CD8-positive, alpha-beta memory T cell (primary cell): ENCODE measurements around the gene CYFIP2. TPM values are rescaled to one million over a fixed set of nuclear protein-coding genes. Genes with fewer than 3 reads are reported as not detected.

ENCODE experiments used
- CTCF ChIA-PET: fragments of 350-600 bp; sonication (Branson Sonifier 250); formaldehyde crosslinking; loops from one replicate; lab custom pipeline; 2021; ENCODE audit warnings: antibody characterized with exemption; lab: Charles Lee
- POLR2A ChIA-PET: fragments of 350-600 bp; sonication (Branson Sonifier 250); formaldehyde crosslinking; loops from one replicate; lab custom pipeline; 2021; ENCODE audit warnings: antibody characterized with exemption; lab: Charles Lee
- DNase-seq, 5 donors: peaks; one replicate each; pipeline versions ENCODE4 v3.0.0 to v3.0.0-alpha.2; 2020 to 2022; ENCODE audit warnings: mixed read lengths in 1 of 5
- H3K27ac ChIP-seq: one replicate; pipeline ENCODE4 v1.7.0; 2013; ENCODE audit warnings: low read depth, mild to moderate bottlenecking, low read length, moderate library complexity
- H3K27me3 ChIP-seq: 2 replicates; pipeline ENCODE4 v1.7.0; 2013; ENCODE audit warnings: low read length, mild to moderate bottlenecking; ENCODE audit not compliant: insufficient read depth, poor library complexity, severe bottlenecking
- H3K36me3 ChIP-seq: 2 replicates; pipeline ENCODE4 v1.7.0; 2013; ENCODE audit warnings: mild to moderate bottlenecking, low read length, moderate library complexity; ENCODE audit not compliant: insufficient read depth
- H3K4me1 ChIP-seq: 2 replicates; pipeline ENCODE4 v1.7.0; 2013; ENCODE audit warnings: mild to moderate bottlenecking, low read length, moderate library complexity; ENCODE audit not compliant: insufficient read depth
- H3K4me3 ChIP-seq: 2 replicates; pipeline ENCODE4 v1.7.0; 2013; ENCODE audit warnings: mild to moderate bottlenecking, low read length
- H3K9me3 ChIP-seq: 2 replicates; pipeline ENCODE4 v1.7.0; 2013; ENCODE audit warnings: mild to moderate bottlenecking, low read length
- H3K27ac Mint-ChIP-seq, 8 donors: one replicate each; pipeline ENCODE4 v1.8.0; 2020 to 2021; ENCODE audit warnings: mixed read lengths in 8 of 8, mild to moderate bottlenecking in 6 of 8, inconsistent platforms in 3 of 8, moderate library complexity in 3 of 8
- H3K27me3 Mint-ChIP-seq, 2 donors: one replicate each; pipeline ENCODE4 v1.8.0; 2020 to 2021; ENCODE audit warnings: mixed read lengths in 2 of 2, mild to moderate bottlenecking in 1 of 2, moderate library complexity in 1 of 2
- H3K36me3 Mint-ChIP-seq, 3 donors: one replicate each; pipeline ENCODE4 v1.8.0; 2020 to 2021; ENCODE audit warnings: mixed read lengths in 3 of 3, inconsistent platforms in 1 of 3, mild to moderate bottlenecking in 1 of 3
- H3K4me1 Mint-ChIP-seq, 3 donors: one replicate each; pipeline ENCODE4 v1.8.0; 2020 to 2021; ENCODE audit warnings: mixed read lengths in 3 of 3, inconsistent platforms in 1 of 3, mild to moderate bottlenecking in 1 of 3
- H3K4me3 Mint-ChIP-seq, 7 donors: one replicate each; pipeline ENCODE4 v1.8.0; 2020 to 2021; ENCODE audit warnings: mixed read lengths in 7 of 7, mild to moderate bottlenecking in 6 of 7, moderate library complexity in 4 of 7, inconsistent platforms in 2 of 7
- H3K9me3 Mint-ChIP-seq, 5 donors: one replicate each; pipeline ENCODE4 v1.8.0; 2020 to 2022; ENCODE audit warnings: mixed read lengths in 5 of 5, mild to moderate bottlenecking in 3 of 5, moderate library complexity in 2 of 5, inconsistent platforms in 1 of 5
- polyA plus RNA-seq: library from polyadenylated mRNA; unstranded; fragments of 300-500 nt; fragmentation: Illumina TruSeq; gene quantifications from one replicate; pipeline ENCODE4 v1.2.3, GENCODE V29; 2021
- total RNA-seq, 2 experiments: library from RNA; stranded (reverse); gene quantifications; one replicate each; pipeline ENCODE4 v1.2.3, GENCODE V29; 2021

CYFIP2 gene
- total and polyA plus RNA-seq, 3 experiments from 2014 or later = 239 to 534 (median 259) TPM

DNA sequence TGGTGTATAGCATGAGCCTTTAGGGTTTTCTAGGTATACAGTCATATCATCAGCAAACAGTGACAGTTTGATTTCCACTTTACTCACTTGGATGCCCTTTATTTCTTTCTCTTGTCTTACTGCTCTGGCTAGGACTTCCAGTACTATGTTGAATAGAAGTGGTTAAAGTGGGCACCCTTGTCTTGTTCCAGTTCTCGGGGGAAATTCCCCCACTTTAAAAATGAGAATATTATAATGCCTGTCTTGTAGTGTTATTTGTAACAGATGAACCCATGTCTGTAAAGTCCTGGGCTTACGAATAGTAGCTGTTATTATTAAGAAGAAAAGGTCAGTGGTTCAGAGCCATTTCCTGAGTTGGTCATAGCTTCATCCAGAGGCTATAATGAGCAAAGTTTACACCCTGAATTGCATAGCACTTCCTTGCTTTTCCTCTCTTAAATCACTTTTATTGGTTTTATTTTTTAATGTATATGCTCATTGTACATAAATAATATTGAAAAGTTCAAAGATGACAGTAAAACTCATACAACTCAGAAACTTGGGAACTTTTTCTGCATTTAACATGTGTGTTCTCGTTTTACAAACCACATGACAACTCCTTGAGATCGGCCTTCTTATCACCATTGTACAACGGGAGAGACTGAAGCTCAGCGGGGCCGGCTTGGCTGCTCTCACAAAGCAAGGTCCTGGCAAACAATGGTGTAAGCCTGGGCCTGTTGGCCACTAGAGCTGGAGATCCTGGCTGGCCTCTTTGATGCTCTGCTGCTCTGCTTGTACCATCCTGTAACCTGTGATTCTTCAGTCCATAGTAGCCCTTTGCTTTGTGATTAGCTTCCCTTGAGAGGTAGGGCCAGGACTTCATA, 85.2 kb downstream of the CYFIP2 start:
- no peak for DNase-seq

DNA sequence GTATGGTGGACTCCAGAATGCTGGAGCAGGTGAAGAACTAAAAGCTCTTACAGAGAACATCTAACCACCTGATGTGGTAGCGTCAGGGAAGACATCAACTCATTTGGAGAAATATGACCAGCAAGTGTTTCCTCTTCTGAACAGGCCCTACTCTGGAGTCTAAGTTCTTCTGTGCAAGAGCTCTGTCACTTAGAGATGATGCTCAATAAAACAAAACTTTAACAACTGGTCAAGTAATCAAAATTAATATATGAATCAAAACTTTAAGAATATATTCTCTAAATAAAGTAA, 85.8 kb downstream of the CYFIP2 start:
- no peak overlapping the region for H3K4me3 Mint-ChIP-seq
- H3K27me3 Mint-ChIP-seq = no peaks in the 10 kb centered on the region
- Histone ChIP-seq H3K27me3 (no peaks in the 10 kb centered on the region), H3K27ac (no peak overlapping the region), H3K36me3 (peaks cover 27% of the 10 kb centered on the region), H3K4me3 (no peak overlapping the region), H3K4me1 (no peaks in the 10 kb centered on the region), H3K9me3 (no peaks in the 10 kb centered on the region)
- peak overlapping the region; percentile 62 to 94 (median 81) for H3K27ac Mint-ChIP-seq
- H3K9me3 Mint-ChIP-seq = no peaks in the 10 kb centered on the region
- H3K36me3 Mint-ChIP-seq = peaks cover under 1 to 92% (median 26%) of the 10 kb centered on the region in 3 donors
- ChIA-PET POLR2A (no interaction called here), CTCF (interaction anchor here (1.4 to 1.5 kb wide), 3 partner anchors 8 to 23 kb away, joined by 3 to 6 read pairs (median 5); no protein-coding TSS in a partner anchor)
- no peak for DNase-seq
- H3K4me1 Mint-ChIP-seq = peaks cover 33 to 51% (median 51%) of the 10 kb centered on the region in 3 donors

More for the DNA sequence above, 85.2 kb downstream of the CYFIP2 start:
- Histone ChIP-seq H3K27me3 (no peaks in the 10 kb centered on the region), H3K9me3 (no peaks in the 10 kb centered on the region), H3K4me1 (no peaks in the 10 kb centered on the region), H3K4me3 (no peak overlapping the region), H3K27ac (no peak overlapping the region), H3K36me3 (peaks cover 33% of the 10 kb centered on the region)
- ChIA-PET POLR2A (no interaction called here), CTCF (interaction anchor here (0.9 to 1.5 kb wide), 4 partner anchors 8 to 22 kb away, joined by 3 to 6 read pairs (median 4); no protein-coding TSS in a partner anchor)
- peak overlapping the region in 2 of 7 donors; percentile 12 to 32 for H3K4me3 Mint-ChIP-seq
- peak overlapping the region; percentile 62 to 94 (median 81) for H3K27ac Mint-ChIP-seq
- no peaks in the 10 kb centered on the region for H3K27me3 Mint-ChIP-seq
- peaks cover 35 to 57% (median 54%) of the 10 kb centered on the region in 3 donors for H3K4me1 Mint-ChIP-seq
- H3K36me3 Mint-ChIP-seq = peaks cover 0 to 92% (median 29%) of the 10 kb centered on the region in 3 donors
- no peaks in the 10 kb centered on the region for H3K9me3 Mint-ChIP-seq

DNA sequence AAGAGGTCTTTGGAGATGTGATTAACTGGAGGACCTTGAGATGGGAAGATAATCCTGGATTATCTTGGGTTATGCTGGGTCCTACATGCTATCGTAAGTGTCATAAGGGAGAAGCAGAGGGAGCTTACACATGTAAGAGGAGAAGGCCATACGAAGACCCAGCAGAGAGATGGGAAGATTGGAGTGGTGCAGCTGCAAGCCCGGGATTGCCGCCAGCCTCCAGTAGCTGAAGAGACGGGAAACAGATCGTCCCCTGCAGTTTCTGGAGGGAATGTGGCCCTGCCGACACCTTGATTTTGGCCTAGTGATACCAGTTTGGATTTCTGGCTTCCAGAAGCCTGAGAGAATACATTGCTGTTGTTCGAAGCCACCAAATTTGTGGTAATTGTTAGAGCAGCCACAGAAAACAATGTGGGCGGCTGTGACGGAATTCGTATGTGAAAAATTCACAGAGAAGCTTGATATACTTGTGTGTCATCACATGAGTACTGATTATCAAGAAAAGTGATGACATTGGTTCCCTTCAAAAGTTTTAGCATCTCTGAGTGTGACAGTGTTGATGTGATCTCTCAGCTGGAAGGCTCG, 86.9 kb downstream of the CYFIP2 start:
- POLR2A ChIA-PET = no interaction called here
- Histone ChIP-seq H3K27ac (no peak overlapping the region), H3K27me3 (no peaks in the 10 kb centered on the region), H3K4me3 (no peak overlapping the region), H3K9me3 (no peaks in the 10 kb centered on the region), H3K4me1 (no peaks in the 10 kb centered on the region), H3K36me3 (peaks cover 25% of the 10 kb centered on the region)
- CTCF ChIA-PET = interaction anchor here (0.9 kb wide), 1 partner anchor 79 kb away, joined by 3 read pairs; no protein-coding TSS in a partner anchor
- Mint-ChIP-seq H3K36me3 (peaks cover 3 to 91% (median 25%) of the 10 kb centered on the region in 3 donors), H3K27ac (peak overlapping the region in 6 of 8 donors; percentile 9 to 74 (median 45)), H3K9me3 (no peaks in the 10 kb centered on the region), H3K4me3 (no peak overlapping the region), H3K4me1 (peaks cover 33 to 52% (median 50%) of the 10 kb centered on the region in 3 donors), H3K27me3 (no peaks in the 10 kb centered on the region)
- no peak for DNase-seq

DNA sequence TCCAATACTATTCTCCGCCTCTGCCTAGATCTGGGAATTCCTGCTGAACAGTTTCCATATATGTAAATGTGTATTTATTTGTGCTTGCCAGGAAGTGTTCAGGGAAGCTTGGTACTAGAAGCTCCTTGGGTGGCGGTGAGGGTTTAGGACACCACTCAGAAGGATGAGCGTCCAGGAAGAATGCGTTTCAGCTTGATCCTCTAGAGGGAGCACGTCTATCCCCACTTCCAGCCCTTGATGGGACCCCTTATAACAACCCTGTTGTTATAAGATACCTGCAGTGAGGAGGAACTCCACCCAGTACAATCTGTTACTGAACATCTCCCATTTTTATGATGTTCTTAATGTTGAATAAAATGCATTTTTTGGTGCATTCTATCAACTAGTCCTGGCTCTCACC, 88.9 kb downstream of the CYFIP2 start:
- ChIA-PET CTCF (interaction anchor here (1.1 to 1.5 kb wide), 2 partner anchors 9 to 12 kb away, joined by 3 to 5 read pairs; a partner anchor contains a TSS), POLR2A (no interaction called here)
- Histone ChIP-seq H3K4me3 (no peak overlapping the region), H3K9me3 (no peaks in the 10 kb centered on the region), H3K4me1 (no peaks in the 10 kb centered on the region), H3K27ac (no peak overlapping the region), H3K27me3 (no peaks in the 10 kb centered on the region), H3K36me3 (peaks cover 45% of the 10 kb centered on the region)
- Mint-ChIP-seq H3K36me3 (peaks cover 8 to 95% (median 28%) of the 10 kb centered on the region in 3 donors), H3K27me3 (no peaks in the 10 kb centered on the region), H3K9me3 (no peaks in the 10 kb centered on the region), H3K4me3 (no peak overlapping the region), H3K4me1 (peaks cover 30 to 42% (median 37%) of the 10 kb centered on the region in 3 donors), H3K27ac (peak overlapping the region in 2 of 8 donors; percentile 8 to 33)
- no peak for DNase-seq

DNA sequence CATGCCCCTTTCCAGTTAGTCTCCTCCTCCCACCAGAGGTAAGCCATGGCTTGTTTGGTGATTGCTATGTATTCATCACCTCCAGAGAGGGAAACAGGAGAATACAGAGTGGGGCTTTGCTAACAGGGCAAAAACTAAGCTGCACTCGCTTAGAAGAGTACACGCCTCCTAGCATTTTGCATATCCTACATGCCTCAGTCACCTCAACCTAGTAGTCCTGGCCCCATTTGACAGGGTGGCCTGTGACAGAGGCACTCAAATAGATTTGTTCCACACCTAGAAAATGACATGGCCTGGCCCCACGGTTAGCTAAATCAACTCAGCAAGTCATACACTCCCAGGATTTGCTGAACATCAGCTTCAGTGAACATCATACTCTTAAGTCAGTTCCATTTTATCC, 90.7 kb downstream of the CYFIP2 start:
- Histone ChIP-seq H3K4me1 (no peaks in the 10 kb centered on the region), H3K27ac (no peak overlapping the region), H3K9me3 (no peaks in the 10 kb centered on the region), H3K27me3 (no peaks in the 10 kb centered on the region), H3K36me3 (peaks cover 60% of the 10 kb centered on the region), H3K4me3 (no peak overlapping the region)
- Mint-ChIP-seq H3K9me3 (no peaks in the 10 kb centered on the region), H3K27me3 (no peaks in the 10 kb centered on the region), H3K27ac (peak overlapping the region in 5 of 8 donors; percentile 5 to 62 (median 35)), H3K4me3 (no peak overlapping the region), H3K36me3 (peaks cover 16 to 95% (median 40%) of the 10 kb centered on the region in 3 donors), H3K4me1 (peaks cover 12 to 24% (median 19%) of the 10 kb centered on the region in 3 donors)
- no peak for DNase-seq
- CTCF ChIA-PET = interaction anchor here (0.8 kb wide), 1 partner anchor 14 kb away, joined by 3 read pairs; no protein-coding TSS in a partner anchor
- POLR2A ChIA-PET = no interaction called here

DNA sequence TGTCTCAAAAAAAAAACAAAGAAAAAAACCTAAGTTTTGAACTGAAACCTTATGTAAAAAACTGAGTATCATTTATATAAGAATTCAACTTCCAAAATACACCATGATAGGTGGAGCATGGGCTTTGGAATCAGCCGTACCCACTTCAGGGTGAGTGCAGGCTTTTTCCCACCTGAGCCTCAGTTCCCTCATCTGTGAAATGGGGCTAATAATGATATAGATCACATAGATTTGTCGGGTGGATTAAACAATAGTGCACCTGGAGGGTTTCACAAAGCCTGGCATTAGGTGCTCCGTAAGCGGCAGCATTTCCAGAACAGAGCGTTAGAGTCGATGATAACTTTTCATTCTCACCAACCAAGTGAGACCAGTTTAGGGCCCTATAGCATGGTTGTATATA, 91.9 kb downstream of the CYFIP2 start:
- POLR2A ChIA-PET = no interaction called here
- H3K27me3 Mint-ChIP-seq = no peaks in the 10 kb centered on the region
- H3K27me3 ChIP-seq = no peaks in the 10 kb centered on the region
- no peaks in the 10 kb centered on the region for H3K4me1 ChIP-seq
- H3K36me3 ChIP-seq = peaks cover 63% of the 10 kb centered on the region
- H3K27ac Mint-ChIP-seq = peak overlapping the region in 1 of 8 donors; percentile 50
- no peak overlapping the region for H3K4me3 Mint-ChIP-seq
- no peak overlapping the region for H3K27ac ChIP-seq
- DNase-seq = no peak
- H3K36me3 Mint-ChIP-seq = peaks cover 20 to 96% (median 42%) of the 10 kb centered on the region in 3 donors
- no peaks in the 10 kb centered on the region for H3K9me3 ChIP-seq
- peaks cover 6 to 13% (median 7%) of the 10 kb centered on the region in 3 donors for H3K4me1 Mint-ChIP-seq
- H3K4me3 ChIP-seq = no peak overlapping the region
- no peaks in the 10 kb centered on the region for H3K9me3 Mint-ChIP-seq
- CTCF ChIA-PET = no interaction called here

DNA sequence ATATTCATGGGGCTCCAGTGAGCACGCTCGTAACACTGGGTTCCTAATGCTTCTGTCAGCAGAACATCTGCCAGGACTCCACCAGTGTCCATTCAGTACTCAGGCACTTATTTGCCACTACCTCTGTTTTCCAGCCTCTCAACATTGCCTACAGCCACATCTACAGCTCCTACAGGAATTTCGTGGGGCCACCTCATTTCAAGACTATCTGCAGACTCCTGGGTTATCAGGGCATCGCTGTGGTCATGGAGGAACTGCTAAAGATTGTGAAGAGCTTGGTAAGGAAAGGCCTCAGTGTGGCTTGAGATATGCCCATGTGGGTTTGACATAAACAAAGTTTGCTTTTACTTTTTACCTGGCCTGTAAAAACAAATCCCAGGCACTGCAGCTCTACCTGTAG, 92.9 kb downstream of the CYFIP2 start:
- H3K27me3 Mint-ChIP-seq = peaks cover 0 to 2% of the 10 kb centered on the region in 2 donors
- Histone ChIP-seq H3K27ac (no peak overlapping the region), H3K27me3 (no peaks in the 10 kb centered on the region), H3K4me3 (no peak overlapping the region), H3K9me3 (no peaks in the 10 kb centered on the region), H3K4me1 (no peaks in the 10 kb centered on the region), H3K36me3 (peaks cover 68% of the 10 kb centered on the region)
- no peaks in the 10 kb centered on the region for H3K9me3 Mint-ChIP-seq
- peaks cover 20 to 97% (median 45%) of the 10 kb centered on the region in 3 donors for H3K36me3 Mint-ChIP-seq
- CTCF ChIA-PET = no interaction called here
- no peak overlapping the region for H3K4me3 Mint-ChIP-seq
- POLR2A ChIA-PET = no interaction called here
- H3K27ac Mint-ChIP-seq = peak overlapping the region in 3 of 8 donors; percentile 20 to 90 (median 42)
- H3K4me1 Mint-ChIP-seq = peaks cover 0 to 12% (median 6%) of the 10 kb centered on the region in 3 donors
- DNase-seq = no peak
